ENCODE data around the gene ZBTB22. TPM values are rescaled to one million over a fixed set of nuclear protein-coding genes. Genes with fewer than 3 reads are reported as not detected.
A peak's percentile ranks its signal among the peaks of the same experiment; 100 is the strongest.

Gene ZBTB22
- total RNA-seq, 1 experiment from 2014 or later = 16.6 TPM

GRCh38 chr6:33313105-33313708 lies 4.3 kb downstream of the ZBTB22 start:
- peak; percentile 41 for DNase-seq (ENCODE audit: low read depth)

GRCh38 chr6:33312361-33313104 lies 5.0 kb downstream of the ZBTB22 start:
- in situ Hi-C loops (cut with HindIII; ENCODE audit: low pct_unique_long_range_greater_than_20kb, low sequenced_read_pairs) = no loop called here
- DNase-seq (ENCODE audit: low read depth) = peak; percentile 75

More at GRCh38 chr6:33313105-33313708, 4.3 kb downstream of the ZBTB22 start:
- in situ Hi-C loops (cut with HindIII; ENCODE audit: low pct_unique_long_range_greater_than_20kb, low sequenced_read_pairs) = no loop called here

- in situ Hi-C loops (cut with HindIII; ENCODE audit: low pct_unique_long_range_greater_than_20kb, low sequenced_read_pairs) = no loop called here
Measured at GRCh38 chr6:33306356-33306755, 11.2 kb downstream of the ZBTB22 start.

GRCh38 chr6:33305052-33305451 lies 12.5 kb downstream of the ZBTB22 start:
- no peak for DNase-seq (ENCODE audit: low read depth)
- in situ Hi-C loops (cut with HindIII; ENCODE audit: low pct_unique_long_range_greater_than_20kb, low sequenced_read_pairs) = no loop called here

More at GRCh38 chr6:33306356-33306755, 11.2 kb downstream of the ZBTB22 start:
- DNase-seq (ENCODE audit: low read depth) = no peak

GRCh38 chr6:33304216-33304615 lies 13.3 kb downstream of the ZBTB22 start:
- in situ Hi-C loops (cut with HindIII; ENCODE audit: low pct_unique_long_range_greater_than_20kb, low sequenced_read_pairs) = no loop called here

GRCh38 chr6:33301877-33302276 lies 15.7 kb downstream of the ZBTB22 start:
- in situ Hi-C loops (cut with HindIII; ENCODE audit: low pct_unique_long_range_greater_than_20kb, low sequenced_read_pairs) = no loop called here
- DNase-seq (ENCODE audit: low read depth) = no peak

More at GRCh38 chr6:33304216-33304615, 13.3 kb downstream of the ZBTB22 start:
- no peak for DNase-seq (ENCODE audit: low read depth)

- DNase-seq (ENCODE audit: low read depth) = peak; percentile 91
- in situ Hi-C loops (cut with HindIII; ENCODE audit: low pct_unique_long_range_greater_than_20kb, low sequenced_read_pairs) = no loop called here
Measured at GRCh38 chr6:33299237-33299944, 18.2 kb downstream of the ZBTB22 start.

GRCh38 chr6:33298773-33299236 lies 18.7 kb downstream of the ZBTB22 start, which contains the start of gene RGL2:
TSS of gene RGL2 (minus strand) at chr6:33298942. CDS start at chr6:33298610, 332 bp downstream.
- in situ Hi-C loops (cut with HindIII; ENCODE audit: low pct_unique_long_range_greater_than_20kb, low sequenced_read_pairs) = no loop called here
- no peak for DNase-seq (ENCODE audit: low read depth)

- in situ Hi-C loops (cut with HindIII; ENCODE audit: low pct_unique_long_range_greater_than_20kb, low sequenced_read_pairs) = no loop called here
- peak; percentile 82 for DNase-seq (ENCODE audit: low read depth)
Measured at GRCh38 chr6:33297956-33298772, 19.4 kb downstream of the ZBTB22 start.

GRCh38 chr6:33297406-33297955 lies 20.1 kb downstream of the ZBTB22 start:
- in situ Hi-C loops (cut with HindIII; ENCODE audit: low pct_unique_long_range_greater_than_20kb, low sequenced_read_pairs) = no loop called here
- no peak for DNase-seq (ENCODE audit: low read depth)

- in situ Hi-C loops (cut with HindIII; ENCODE audit: low pct_unique_long_range_greater_than_20kb, low sequenced_read_pairs) = no loop called here
- DNase-seq (ENCODE audit: low read depth) = no peak
Measured at GRCh38 chr6:33296797-33297405, 20.6 kb downstream of the ZBTB22 start.

GRCh38 chr6:33295621-33296369 lies 21.7 kb downstream of the ZBTB22 start:
- DNase-seq (ENCODE audit: low read depth) = no peak
- in situ Hi-C loops (cut with HindIII; ENCODE audit: low pct_unique_long_range_greater_than_20kb, low sequenced_read_pairs) = no loop called here

- DNase-seq (ENCODE audit: low read depth) = no peak
- in situ Hi-C loops (cut with HindIII; ENCODE audit: low pct_unique_long_range_greater_than_20kb, low sequenced_read_pairs) = no loop called here
Measured at GRCh38 chr6:33294086-33294823, 23.3 kb downstream of the ZBTB22 start.

- in situ Hi-C loops (cut with HindIII; ENCODE audit: low pct_unique_long_range_greater_than_20kb, low sequenced_read_pairs) = no loop called here
- DNase-seq (ENCODE audit: low read depth) = no peak
Measured at GRCh38 chr6:33292996-33293682, 24.4 kb downstream of the ZBTB22 start.

- DNase-seq (ENCODE audit: low read depth) = no peak
- in situ Hi-C loops (cut with HindIII; ENCODE audit: low pct_unique_long_range_greater_than_20kb, low sequenced_read_pairs) = no loop called here
Measured at GRCh38 chr6:33290459-33290858, 27.1 kb downstream of the ZBTB22 start.
